Measurements from ENCODE around the gene COL13A1. TPM values are rescaled to one million over a fixed set of nuclear protein-coding genes. Genes with fewer than 3 reads are reported as not detected.

COL13A1 gene
- total RNA-seq, 4 donors from 2014 or later = 2.0 to 3.8 TPM; not detected in 2

DNA sequence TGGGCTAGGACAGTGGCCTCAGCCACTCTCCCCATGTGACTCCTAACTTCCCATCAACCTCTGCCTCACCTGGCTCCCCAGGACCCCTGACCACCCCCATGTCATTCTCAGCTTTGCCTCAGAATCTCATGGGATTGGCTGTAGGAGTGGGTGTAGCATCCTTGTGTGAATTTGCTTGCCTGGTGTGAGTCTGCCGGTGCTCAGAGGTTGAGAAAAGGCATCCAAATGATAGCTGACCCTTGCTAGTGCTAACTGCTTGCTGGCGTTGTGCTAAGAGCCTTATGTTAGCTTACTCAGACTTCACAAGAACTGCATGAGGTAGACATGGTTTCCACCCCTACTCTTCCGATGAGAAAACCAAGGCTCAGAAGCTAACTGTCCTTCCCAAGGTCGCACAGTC, 74.2 kb downstream of the COL13A1 start:
- Histone ChIP-seq H3K27me3 (peaks cover 0 to 23% (median 0%) of the 10 kb centered on the region in 4 donors), H3K9me3 (no peaks in the 10 kb centered on the region), H3K4me1 (peaks cover 0 to 16% (median 4%) of the 10 kb centered on the region in 3 donors), H3K4me3 (no peak overlapping the region), H3K36me3 (no peaks in the 10 kb centered on the region), H3K27ac (no peak overlapping the region)
- intact Hi-C loops (cut with DNase I) = no loop called here
- TF ChIP-seq, protein P1, sequence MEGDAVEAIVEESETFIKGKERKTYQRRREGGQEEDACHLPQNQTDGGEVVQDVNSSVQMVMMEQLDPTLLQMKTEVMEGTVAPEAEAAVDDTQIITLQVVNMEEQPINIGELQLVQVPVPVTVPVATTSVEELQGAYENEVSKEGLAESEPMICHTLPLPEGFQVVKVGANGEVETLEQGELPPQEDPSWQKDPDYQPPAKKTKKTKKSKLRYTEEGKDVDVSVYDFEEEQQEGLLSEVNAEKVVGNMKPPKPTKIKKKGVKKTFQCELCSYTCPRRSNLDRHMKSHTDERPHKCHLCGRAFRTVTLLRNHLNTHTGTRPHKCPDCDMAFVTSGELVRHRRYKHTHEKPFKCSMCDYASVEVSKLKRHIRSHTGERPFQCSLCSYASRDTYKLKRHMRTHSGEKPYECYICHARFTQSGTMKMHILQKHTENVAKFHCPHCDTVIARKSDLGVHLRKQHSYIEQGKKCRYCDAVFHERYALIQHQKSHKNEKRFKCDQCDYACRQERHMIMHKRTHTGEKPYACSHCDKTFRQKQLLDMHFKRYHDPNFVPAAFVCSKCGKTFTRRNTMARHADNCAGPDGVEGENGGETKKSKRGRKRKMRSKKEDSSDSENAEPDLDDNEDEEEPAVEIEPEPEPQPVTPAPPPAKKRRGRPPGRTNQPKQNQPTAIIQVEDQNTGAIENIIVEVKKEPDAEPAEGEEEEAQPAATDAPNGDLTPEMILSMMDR (IDR thresholded peaks at IDR 0.05) = no peak
- TF ChIP-seq POLR2A (IDR thresholded peaks at IDR 0.05) = no peak
- 87% methylated on average over 3 of the region's 4 CpGs; no CpG with 5 or more reads in 1 of the 2 donors for WGBS, 2 donors
- DNase-seq = no peak

DNA sequence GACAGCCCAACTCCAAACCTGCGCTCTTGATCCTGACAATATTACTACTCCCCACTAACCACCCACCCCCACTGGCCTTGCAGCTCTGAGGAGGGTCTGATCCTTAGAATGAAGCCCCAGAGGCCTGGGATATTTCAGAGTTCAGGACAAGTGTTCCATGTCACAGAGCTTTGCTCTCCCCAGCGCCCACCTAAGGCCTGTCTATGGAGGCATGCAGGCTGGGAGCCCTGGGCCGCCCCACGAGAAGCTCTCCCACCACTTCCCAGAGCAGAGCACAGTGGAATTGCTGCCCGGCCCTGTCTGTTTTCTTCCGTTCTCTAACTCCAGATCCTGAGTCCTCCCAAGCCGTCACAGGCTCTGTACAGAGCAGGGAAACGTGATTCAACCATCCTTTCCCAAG, 74.6 kb downstream of the COL13A1 start:
- no peak for DNase-seq

DNA sequence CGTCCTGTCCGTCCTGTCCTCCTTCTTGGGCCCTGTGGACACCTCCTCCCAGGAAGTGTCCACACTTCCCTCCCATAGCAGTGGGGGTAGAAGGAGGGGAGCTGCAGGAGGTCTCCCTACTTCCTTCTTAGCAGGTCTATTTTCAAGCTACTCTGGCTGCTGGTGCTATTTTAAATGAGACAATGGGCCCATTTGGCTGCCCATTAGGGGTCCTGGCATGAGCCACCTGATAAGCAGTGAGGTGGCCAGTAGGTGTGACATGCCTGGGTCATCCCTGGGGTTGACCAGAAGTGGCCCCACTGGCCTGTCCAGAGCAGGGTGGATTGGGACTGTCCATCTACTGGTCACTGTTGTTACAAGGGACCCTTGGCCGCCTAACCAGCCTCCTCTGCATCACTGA, 75.2 kb downstream of the COL13A1 start:
- H3K36me3 ChIP-seq = no peaks in the 10 kb centered on the region
- TF ChIP-seq, protein P1 (IDR thresholded peaks at IDR 0.05) = no peak
- peaks cover 0 to 16% (median 4%) of the 10 kb centered on the region in 3 donors for H3K4me1 ChIP-seq
- H3K4me3 ChIP-seq = no peak overlapping the region
- H3K9me3 ChIP-seq = no peaks in the 10 kb centered on the region
- peak overlapping the region in 2 of 4 donors; percentile 9 to 33 for H3K27ac ChIP-seq
- intact Hi-C loops (cut with DNase I) = no loop called here
- WGBS, 2 donors = 95 to 100% methylated on average over 3 of the region's 3 CpGs
- DNase-seq = no peak
- H3K27me3 ChIP-seq = peaks cover 0 to 23% (median 0%) of the 10 kb centered on the region in 4 donors

More for the DNA sequence above, 74.6 kb downstream of the COL13A1 start:
- Histone ChIP-seq H3K9me3 (no peaks in the 10 kb centered on the region), H3K36me3 (no peaks in the 10 kb centered on the region), H3K27ac (no peak overlapping the region), H3K4me1 (peaks cover 0 to 16% (median 4%) of the 10 kb centered on the region in 3 donors), H3K4me3 (no peak overlapping the region), H3K27me3 (peaks cover 0 to 23% (median 0%) of the 10 kb centered on the region in 4 donors)
- WGBS, 2 donors = 86 to 93% methylated on average over 7 to 8 of the region's 8 CpGs
- no peak for TF ChIP-seq POLR2A (IDR thresholded peaks at IDR 0.05)
- TF ChIP-seq, protein P1 (IDR thresholded peaks at IDR 0.05) = no peak
- intact Hi-C loops (cut with DNase I) = no loop called here

DNA sequence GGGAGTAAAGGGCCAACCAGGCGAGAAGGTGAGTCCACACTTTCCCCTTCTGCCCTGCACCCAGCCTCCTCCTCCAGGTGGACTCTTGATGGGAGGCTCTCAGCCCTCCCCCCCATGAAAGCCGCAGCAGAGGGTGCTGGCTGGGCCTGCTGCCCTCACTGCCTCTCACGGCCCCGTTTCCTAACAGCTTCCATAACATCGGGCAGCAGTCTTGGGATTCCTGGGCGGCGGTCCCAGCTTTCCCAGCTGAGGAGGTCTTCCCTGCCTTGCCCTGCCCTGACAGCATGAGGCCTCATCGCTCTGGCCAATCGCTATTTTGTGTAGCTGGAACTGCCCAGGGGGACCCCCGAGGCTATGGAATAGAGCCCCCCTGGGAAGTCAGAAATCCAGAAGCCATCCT, 76.3 kb downstream of the COL13A1 start:
- no peak for TF ChIP-seq POLR2A (IDR thresholded peaks at IDR 0.05)
- TF ChIP-seq, protein P1 (IDR thresholded peaks at IDR 0.05) = no peak
- intact Hi-C loops (cut with DNase I) = no loop called here
- Histone ChIP-seq H3K9me3 (no peaks in the 10 kb centered on the region), H3K27ac (peak overlapping the region in 2 of 4 donors; percentile 16 to 57), H3K4me1 (peaks cover 0 to 14% (median 4%) of the 10 kb centered on the region in 3 donors), H3K36me3 (no peaks in the 10 kb centered on the region), H3K4me3 (no peak overlapping the region), H3K27me3 (peaks cover 0 to 23% (median 0%) of the 10 kb centered on the region in 4 donors)
- WGBS, 2 donors = 67 to 85% methylated on average over 3 to 6 of the region's 10 CpGs
- no peak for DNase-seq

DNA sequence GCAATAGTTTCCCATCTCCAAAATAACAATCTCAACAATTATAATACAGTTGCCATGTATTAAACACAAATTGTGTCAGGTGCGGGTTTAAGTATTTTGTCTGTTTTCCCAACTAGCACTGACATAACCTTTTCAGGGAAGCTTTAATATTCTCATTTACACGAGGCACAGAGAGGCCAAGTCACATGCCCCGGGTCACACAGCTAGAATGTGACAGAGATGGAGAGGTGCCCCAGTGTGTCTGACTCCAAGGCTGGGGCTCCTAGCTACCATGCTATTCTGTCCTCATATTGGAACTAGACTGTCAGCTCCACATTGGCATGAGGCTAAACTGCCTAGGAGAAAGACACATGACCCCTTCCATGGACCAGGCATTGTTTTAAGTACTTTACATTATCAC, 77.2 kb downstream of the COL13A1 start:
- Histone ChIP-seq H3K27ac (no peak overlapping the region), H3K9me3 (no peaks in the 10 kb centered on the region), H3K4me1 (peaks cover 0 to 10% (median 0%) of the 10 kb centered on the region in 3 donors), H3K36me3 (no peaks in the 10 kb centered on the region), H3K27me3 (peaks cover 0 to 26% (median 0%) of the 10 kb centered on the region in 4 donors), H3K4me3 (no peak overlapping the region)
- TF ChIP-seq POLR2A (IDR thresholded peaks at IDR 0.05) = no peak
- TF ChIP-seq, protein P1 (IDR thresholded peaks at IDR 0.05) = no peak
- intact Hi-C loops (cut with DNase I) = no loop called here
- no peak for DNase-seq
- 80 to 84% methylated on average over 2 to 3 of the region's 3 CpGs for WGBS, 2 donors

Measured in esophagus squamous epithelium (tissue), 5 donors.